Fibroblast of lung (primary cell): ENCODE results near the gene RIN1. TPM values are rescaled to one million over a fixed set of nuclear protein-coding genes. Genes with fewer than 3 reads are reported as not detected.

Experiments
- DNase-seq, 2 donors: peaks; one replicate each; pipeline versions ENCODE4 v3.0.0 to v3.0.0-alpha.2; 2010; ENCODE audit warnings: low read depth in 2 of 2
- H2AFZ ChIP-seq: 2 replicates; pipeline ENCODE4 v1.5.1; 2012; ENCODE audit warnings: low read length, control low read depth, inconsistent platforms
- H3K27ac ChIP-seq: 2 replicates; pipeline ENCODE4 v1.5.1; 2011; ENCODE audit warnings: low read length, control low read depth; ENCODE audit not compliant: insufficient read depth
- H3K27me3 ChIP-seq: 2 replicates; pipeline ENCODE4 v1.5.1; 2011; ENCODE audit warnings: mild to moderate bottlenecking, low read length; ENCODE audit not compliant: control insufficient read depth, insufficient read depth
- H3K36me3 ChIP-seq: 2 replicates; pipeline ENCODE4 v1.5.1; 2011; ENCODE audit warnings: low read length; ENCODE audit not compliant: control insufficient read depth, insufficient read depth
- H3K4me1 ChIP-seq: 2 replicates; pipeline ENCODE4 v1.5.1; 2011; ENCODE audit warnings: low read length; ENCODE audit not compliant: control insufficient read depth, insufficient read depth; ENCODE audit errors: extremely low read depth
- H3K4me2 ChIP-seq: 2 replicates; pipeline ENCODE4 v1.5.1; 2011; ENCODE audit warnings: low read length, control low read depth; ENCODE audit not compliant: insufficient read depth; ENCODE audit errors: extremely low read depth
- H3K4me3 ChIP-seq, 4 experiments: fragments of 200-600 bp in 1 of 4; sonication (generic) in 1 of 4; replicated peaks in 1 of 4; 2 replicates each; pipeline ENCODE4 v1.5.1; 2011 to 2016; ENCODE audit warnings: low read length in 4 of 4, low read depth in 3 of 4, mild to moderate bottlenecking in 3 of 4, control low read depth in 2 of 4, inconsistent platforms in 1 of 4, mixed read lengths in 1 of 4; ENCODE audit not compliant: insufficient read depth in 1 of 4; ENCODE audit errors: control extremely low read depth in 1 of 4
- H3K79me2 ChIP-seq: 2 replicates; pipeline ENCODE4 v1.5.1; 2012; ENCODE audit warnings: mild to moderate bottlenecking, low read length, inconsistent platforms; ENCODE audit not compliant: control insufficient read depth, insufficient read depth
- H3K9ac ChIP-seq: 2 replicates; pipeline ENCODE4 v1.5.1; 2011; ENCODE audit warnings: mild to moderate bottlenecking, low read length, control low read depth; ENCODE audit not compliant: insufficient read depth
- H3K9me3 ChIP-seq: 2 replicates; pipeline ENCODE4 v1.5.1; 2012; ENCODE audit warnings: low read depth, low read length; ENCODE audit not compliant: control insufficient read depth, insufficient read depth
- H4K20me1 ChIP-seq: 2 replicates; pipeline ENCODE4 v1.5.1; 2011; ENCODE audit warnings: low read length; ENCODE audit not compliant: control insufficient read depth, insufficient read depth; ENCODE audit errors: extremely low read depth
- EZH2 ChIP-seq: IDR thresholded peaks from 2 replicates; pipeline ENCODE4 v1.5.1; 2012; ENCODE audit warnings: low read length, control low read depth, mild to moderate bottlenecking; ENCODE audit errors: missing control alignments
- polyA plus RNA-seq, 2 donors: library from polyadenylated mRNA; depleted of rRNA in 1 of 2; stranded (reverse) in 1 of 2; unstranded in 1 of 2; fragments of >200 nt; gene quantifications; 2 replicates each; pipeline ENCODE4 v1.2.1, GENCODE V29; 2011 to 2012; ENCODE audit warnings: missing spikeins in 1 of 2
- total RNA-seq: library from RNA; depleted of rRNA; stranded (reverse); fragments of >200 nt; gene quantifications from 2 replicates; pipeline ENCODE4 v1.2.1, GENCODE V29; 2014
- TF ChIP-seq, protein P1 (sequence below), 2 donors: IDR thresholded peaks in 1 of 2; conservative IDR thresholded peaks in 1 of 2; 1 replicate in 1 of 2; 2 replicates in 1 of 2; pipeline ENCODE4 v1.5.1; 2011 to 2012; ENCODE audit warnings: low read length in 2 of 2, control low read depth in 1 of 2, inconsistent platforms in 1 of 2, low read depth in 1 of 2, mild to moderate bottlenecking in 1 of 2

Gene RIN1
- total and polyA plus RNA-seq, 2 donors (not counting 1 experiment from before 2014, with no cell fraction given), result 6.3 to 22.1 TPM

DNA sequence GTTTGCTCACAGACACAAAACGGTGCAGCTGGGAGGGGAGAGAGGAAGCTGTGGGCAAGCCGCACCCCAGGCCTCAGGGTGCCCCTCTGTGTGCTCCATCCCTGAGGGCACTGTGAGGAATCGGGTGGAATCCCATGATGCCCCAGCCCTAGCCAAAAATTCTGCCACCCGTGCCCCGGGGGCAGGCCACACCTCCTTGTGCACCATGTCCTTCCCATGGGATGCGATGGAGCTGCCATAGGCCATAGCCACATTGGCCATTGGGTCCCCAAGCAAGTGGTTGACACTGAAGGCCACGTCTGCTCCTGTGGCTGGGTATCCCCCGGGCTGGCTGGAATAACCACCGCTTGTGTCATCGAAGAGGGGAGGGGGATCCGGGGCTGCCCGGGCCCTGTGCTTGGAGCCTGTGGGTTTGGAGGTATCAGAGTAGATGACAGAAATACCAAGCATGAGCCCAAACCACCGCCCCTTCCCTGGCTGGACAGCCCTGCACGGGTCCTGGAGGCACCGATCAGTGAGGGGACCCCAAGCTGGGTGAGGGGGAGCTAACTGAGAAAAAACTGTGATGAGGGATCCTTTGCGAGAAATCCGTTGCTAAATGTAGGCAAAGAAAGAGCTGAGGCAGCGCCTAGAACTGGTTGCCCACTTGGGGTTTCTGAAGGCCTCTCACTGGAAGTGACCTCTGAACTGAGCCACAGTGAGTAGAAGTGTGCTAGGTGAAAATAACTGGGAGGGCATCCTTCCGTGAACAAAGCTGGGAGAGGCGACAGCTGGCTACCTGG is 48.2 kb downstream of the RIN1 start:
- Histone ChIP-seq H3K79me2 (peaks cover 25% of the 10 kb centered on the region), H3K27ac (peak overlapping the region; percentile 95), H3K4me2 (peak overlapping the region; percentile 91), H3K36me3 (peaks cover 13% of the 10 kb centered on the region), H3K4me3 (peak overlapping the region; percentile 76 to 97 (median 94)), H3K9me3 (no peaks in the 10 kb centered on the region), H2AFZ (no peak overlapping the region), H3K27me3 (peaks cover 20% of the 10 kb centered on the region), H3K9ac (peak overlapping the region; percentile 98), H4K20me1 (no peaks in the 10 kb centered on the region), H3K4me1 (peaks cover 8% of the 10 kb centered on the region)
- TF ChIP-seq, protein P1, sequence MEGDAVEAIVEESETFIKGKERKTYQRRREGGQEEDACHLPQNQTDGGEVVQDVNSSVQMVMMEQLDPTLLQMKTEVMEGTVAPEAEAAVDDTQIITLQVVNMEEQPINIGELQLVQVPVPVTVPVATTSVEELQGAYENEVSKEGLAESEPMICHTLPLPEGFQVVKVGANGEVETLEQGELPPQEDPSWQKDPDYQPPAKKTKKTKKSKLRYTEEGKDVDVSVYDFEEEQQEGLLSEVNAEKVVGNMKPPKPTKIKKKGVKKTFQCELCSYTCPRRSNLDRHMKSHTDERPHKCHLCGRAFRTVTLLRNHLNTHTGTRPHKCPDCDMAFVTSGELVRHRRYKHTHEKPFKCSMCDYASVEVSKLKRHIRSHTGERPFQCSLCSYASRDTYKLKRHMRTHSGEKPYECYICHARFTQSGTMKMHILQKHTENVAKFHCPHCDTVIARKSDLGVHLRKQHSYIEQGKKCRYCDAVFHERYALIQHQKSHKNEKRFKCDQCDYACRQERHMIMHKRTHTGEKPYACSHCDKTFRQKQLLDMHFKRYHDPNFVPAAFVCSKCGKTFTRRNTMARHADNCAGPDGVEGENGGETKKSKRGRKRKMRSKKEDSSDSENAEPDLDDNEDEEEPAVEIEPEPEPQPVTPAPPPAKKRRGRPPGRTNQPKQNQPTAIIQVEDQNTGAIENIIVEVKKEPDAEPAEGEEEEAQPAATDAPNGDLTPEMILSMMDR (conservative IDR thresholded peaks at IDR 0.05 in 1 of 2, IDR thresholded peaks at IDR 0.05 in 1 of 2; ENCODE audit: low read depth in 1 of 2, low read length in 2 of 2), result no peak
- no peak for TF ChIP-seq EZH2
- DNase-seq, result no peak

DNA sequence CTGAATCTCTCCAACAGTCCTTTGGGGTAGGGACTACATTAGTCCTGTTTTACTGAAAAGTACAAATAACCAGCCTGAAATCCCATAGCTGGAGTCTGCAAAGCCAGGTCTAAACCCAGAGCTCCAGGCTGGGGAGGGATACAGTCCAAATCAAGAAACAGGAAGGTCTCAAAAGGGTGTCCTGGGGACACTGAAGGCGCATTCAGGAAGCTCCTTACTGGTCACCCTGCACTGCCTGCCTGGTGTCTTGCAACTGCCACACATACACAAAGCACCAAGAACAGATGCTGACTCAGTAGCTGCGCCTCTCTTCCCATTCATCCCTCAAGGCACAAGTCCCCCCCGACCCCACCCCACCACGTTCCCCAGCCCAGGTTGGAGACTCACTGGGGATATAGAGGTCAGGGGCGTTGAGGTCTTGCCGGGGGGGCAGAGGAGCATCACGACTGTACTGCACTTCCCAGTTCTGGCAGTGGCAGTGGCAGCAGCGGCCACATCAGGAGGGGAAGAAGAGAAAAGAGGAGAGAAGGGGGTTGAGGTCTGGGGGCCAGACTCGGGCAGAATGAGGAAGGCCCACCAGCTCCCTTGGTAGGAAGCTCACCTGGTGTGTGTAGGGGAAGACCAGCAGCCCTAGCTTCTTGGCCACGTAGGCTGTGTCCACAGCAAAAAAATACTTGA is 48.9 kb downstream of the RIN1 start:
- Histone ChIP-seq H3K79me2 (peaks cover 25% of the 10 kb centered on the region), H3K4me2 (peak overlapping the region; percentile 91), H3K9me3 (no peaks in the 10 kb centered on the region), H3K9ac (no peak overlapping the region), H4K20me1 (no peaks in the 10 kb centered on the region), H3K27ac (peak overlapping the region; percentile 95), H2AFZ (no peak overlapping the region), H3K4me1 (peaks cover 8% of the 10 kb centered on the region), H3K27me3 (peaks cover 13% of the 10 kb centered on the region), H3K36me3 (peaks cover 13% of the 10 kb centered on the region), H3K4me3 (peak overlapping the region in 2 of 4 experiments; percentile 76 to 97)
- TF ChIP-seq, protein P1 (conservative IDR thresholded peaks at IDR 0.05 in 1 of 2, IDR thresholded peaks at IDR 0.05 in 1 of 2; ENCODE audit: low read depth in 1 of 2, low read length in 2 of 2), result no peak
- TF ChIP-seq EZH2, result no peak
- DNase-seq, result no peak

DNA sequence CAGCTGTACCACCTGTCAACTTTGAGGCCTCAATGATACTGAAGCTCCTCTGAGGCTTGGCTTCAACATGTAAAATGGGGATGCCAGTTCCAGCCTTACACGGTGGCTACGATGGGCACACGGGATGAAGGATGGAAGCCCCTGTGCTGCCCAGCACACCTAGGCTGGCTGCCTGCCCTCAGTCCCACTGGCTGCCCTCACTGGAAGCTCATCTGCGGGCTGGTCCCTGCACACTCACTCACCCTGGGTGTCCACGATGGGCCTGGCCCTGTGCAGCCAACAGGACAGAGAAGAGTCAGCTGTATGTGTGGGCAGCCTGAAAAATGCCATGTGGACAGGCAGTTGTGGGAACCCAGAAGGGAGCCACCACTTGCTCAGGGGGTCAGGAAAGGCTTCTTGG is 49.5 kb downstream of the RIN1 start:
- Histone ChIP-seq H3K27me3 (peaks cover 9% of the 10 kb centered on the region), H3K4me1 (peaks cover 10% of the 10 kb centered on the region), H4K20me1 (no peaks in the 10 kb centered on the region), H3K9me3 (no peaks in the 10 kb centered on the region), H3K27ac (no peak overlapping the region), H3K4me2 (no peak overlapping the region), H3K4me3 (no peak overlapping the region), H3K36me3 (peaks cover 13% of the 10 kb centered on the region), H3K9ac (no peak overlapping the region), H3K79me2 (peaks cover 25% of the 10 kb centered on the region), H2AFZ (no peak overlapping the region)
- no peak for DNase-seq
- TF ChIP-seq, protein P1 (conservative IDR thresholded peaks at IDR 0.05 in 1 of 2, IDR thresholded peaks at IDR 0.05 in 1 of 2; ENCODE audit: low read depth in 1 of 2, low read length in 2 of 2), result no peak
- TF ChIP-seq EZH2, result no peak
